ENCODE measurements around the gene TUB. TPM values are rescaled to one million over a fixed set of nuclear protein-coding genes. Genes with fewer than 3 reads are reported as not detected.

The TUB gene
- total and polyA plus RNA-seq, 2 of the 13 experiments (the other 11 are each of a cell fraction or from before 2014, with no cell fraction given): 4.3 to 5.6 TPM

- H3K79me2 ChIP-seq (ENCODE audit: insufficient read depth, low read length): no peaks in the 10 kb centered on the region
- FAIRE-seq (no peak), DNase-seq (ENCODE audit: low spot score) (no peak), ATAC-seq (no peak)
- H3K4me1 ChIP-seq (ENCODE audit: insufficient read depth, low read length): no peaks in the 10 kb centered on the region
- H3K27ac ChIP-seq (ENCODE audit: extremely low read length, insufficient read depth, low read length): no peak overlapping the region
- no peak overlapping the region for H2AFZ ChIP-seq (ENCODE audit: low read length)
- CTCF ChIA-PET (ENCODE audit: low intra/inter-chr PET ratio, low total read pairs): interaction anchor here (1.9 to 2.6 kb wide), 2 partner anchors 57 to 83 kb away, joined by 7 to 20 read pairs; no protein-coding TSS in a partner anchor
- POLR2A ChIA-PET: no interaction called here
- TF ChIP-seq PAWR (CRISPR knock-in tag; IDR thresholded peaks at IDR 0.05; ENCODE audit: borderline replicate concordance) (no peak), ZNF430 (CRISPR knock-in tag; IDR thresholded peaks at IDR 0.05) (no peak), ZSCAN21 (CRISPR knock-in tag; IDR thresholded peaks at IDR 0.05; ENCODE audit: borderline replicate concordance) (no peak), ZSCAN9 (CRISPR knock-in tag; IDR thresholded peaks at IDR 0.05; ENCODE audit: borderline replicate concordance) (no peak), ZMAT5 (CRISPR knock-in tag; IDR thresholded peaks at IDR 0.05; ENCODE audit: borderline replicate concordance, low read depth) (no peak), ARHGAP35 (CRISPR knock-in tag; IDR thresholded peaks at IDR 0.05; ENCODE audit: borderline replicate concordance) (no peak)
- TF ChIP-seq, protein P1, sequence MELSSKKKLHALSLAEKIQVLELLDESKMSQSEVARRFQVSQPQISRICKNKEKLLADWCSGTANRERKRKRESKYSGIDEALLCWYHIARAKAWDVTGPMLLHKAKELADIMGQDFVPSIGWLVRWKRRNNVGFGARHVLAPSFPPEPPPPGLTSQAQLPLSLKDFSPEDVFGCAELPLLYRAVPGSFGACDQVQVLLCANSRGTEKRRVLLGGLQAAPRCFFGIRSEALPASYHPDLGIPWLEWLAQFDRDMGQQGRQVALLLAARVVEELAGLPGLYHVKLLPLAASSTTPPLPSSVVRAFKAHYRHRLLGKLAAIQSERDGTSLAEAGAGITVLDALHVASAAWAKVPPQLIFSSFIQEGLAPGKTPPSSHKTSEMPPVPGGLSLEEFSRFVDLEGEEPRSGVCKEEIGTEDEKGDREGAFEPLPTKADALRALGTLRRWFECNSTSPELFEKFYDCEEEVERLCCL (CRISPR knock-in tag; IDR thresholded peaks at IDR 0.05; ENCODE audit: borderline replicate concordance): no peak
- TF ChIP-seq, protein P2, sequence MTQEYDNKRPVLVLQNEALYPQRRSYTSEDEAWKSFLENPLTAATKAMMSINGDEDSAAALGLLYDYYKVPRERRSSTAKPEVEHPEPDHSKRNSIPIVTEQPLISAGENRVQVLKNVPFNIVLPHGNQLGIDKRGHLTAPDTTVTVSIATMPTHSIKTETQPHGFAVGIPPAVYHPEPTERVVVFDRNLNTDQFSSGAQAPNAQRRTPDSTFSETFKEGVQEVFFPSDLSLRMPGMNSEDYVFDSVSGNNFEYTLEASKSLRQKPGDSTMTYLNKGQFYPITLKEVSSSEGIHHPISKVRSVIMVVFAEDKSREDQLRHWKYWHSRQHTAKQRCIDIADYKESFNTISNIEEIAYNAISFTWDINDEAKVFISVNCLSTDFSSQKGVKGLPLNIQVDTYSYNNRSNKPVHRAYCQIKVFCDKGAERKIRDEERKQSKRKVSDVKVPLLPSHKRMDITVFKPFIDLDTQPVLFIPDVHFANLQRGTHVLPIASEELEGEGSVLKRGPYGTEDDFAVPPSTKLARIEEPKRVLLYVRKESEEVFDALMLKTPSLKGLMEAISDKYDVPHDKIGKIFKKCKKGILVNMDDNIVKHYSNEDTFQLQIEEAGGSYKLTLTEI (CRISPR knock-in tag; conservative IDR thresholded peaks at IDR 0.05): no peak
- intact Hi-C loops (cut with micrococcal nuclease; ENCODE audit: unreplicated experiment) (loop anchor here (10.0 kb wide), 1 partner anchor 195 kb away; no protein-coding TSS in a partner anchor), in situ Hi-C loops (cut with HindIII; ENCODE audit: extremely low pct_ligation_motif_present, low pct_unique_long_range_greater_than_20kb) (loop anchor here (10.0 kb wide), 1 partner anchor 85 kb away; no protein-coding TSS in a partner anchor)
- H3K4me2 ChIP-seq (ENCODE audit: low read depth, low read length): no peak overlapping the region
- no peak overlapping the region for H3K4me3 ChIP-seq (replicated peaks in 1 of 3; ENCODE audit: insufficient read depth in 1 of 3, low read depth in 2 of 3, low read length in 3 of 3)
- no peak overlapping the region for H3K9ac ChIP-seq (ENCODE audit: insufficient read depth, low read depth, low read length)
- WGBS (ENCODE audit: low lambda C conversion rate): 85% methylated on average over 2 of the region's 17 CpGs
- no peaks in the 10 kb centered on the region for H4K20me1 ChIP-seq (ENCODE audit: insufficient read depth, low read length)
- peaks cover 0 to 3% of the 10 kb centered on the region in 2 experiments; a peak in 2 of 5 replicates for H3K36me3 ChIP-seq (replicated peaks in 1 of 2; ENCODE audit: control insufficient read depth in 1 of 2, insufficient read depth in 2 of 2, low read length in 2 of 2)
- H3K27me3 ChIP-seq (ENCODE audit: control insufficient read depth in 1 of 2, insufficient read depth in 2 of 2, low read length in 2 of 2): no peaks in the 10 kb centered on the region
- BruUV-seq (replicated peaks): no TSS peak
- H3K9me3 ChIP-seq (ENCODE audit: low read length): no peaks in the 10 kb centered on the region
These were observed 8.9 kb downstream of the TUB start for GRCh38 chr11:8089791-8090510.

All from HepG2 (cell line).